Fibroblast of villous mesenchyme (primary cell): ENCODE data around the gene CIB4. TPM values are rescaled to one million over a fixed set of nuclear protein-coding genes. Genes with fewer than 3 reads are reported as not detected.
"Not testable (repeated sequence)": the region's sequence is repeated elsewhere in the genome, so short reads cannot be mapped to it uniquely, and the experiment has no call there.

Source experiments
- DNase-seq: peaks from one replicate; pipeline ENCODE4 v3.0.0-alpha.2; 2010; ENCODE audit warnings: low read depth
- H3K4me3 ChIP-seq: 2 replicates; pipeline ENCODE4 v1.5.1; 2011; ENCODE audit warnings: low read depth, mild to moderate bottlenecking, low read length
- total RNA-seq: library from RNA; depleted of rRNA; stranded (reverse); fragments of >200 nt; gene quantifications from 2 replicates; pipeline ENCODE4 v1.2.3, GENCODE V29; 2012
- TF ChIP-seq, protein P1 (sequence below): IDR thresholded peaks from 2 replicates; pipeline ENCODE4 v1.5.1; 2012; ENCODE audit warnings: low read depth, mild to moderate bottlenecking, low read length; ENCODE audit not compliant: insufficient read depth

The CIB4 gene
- total RNA-seq, 1 donor = not detected

DNA sequence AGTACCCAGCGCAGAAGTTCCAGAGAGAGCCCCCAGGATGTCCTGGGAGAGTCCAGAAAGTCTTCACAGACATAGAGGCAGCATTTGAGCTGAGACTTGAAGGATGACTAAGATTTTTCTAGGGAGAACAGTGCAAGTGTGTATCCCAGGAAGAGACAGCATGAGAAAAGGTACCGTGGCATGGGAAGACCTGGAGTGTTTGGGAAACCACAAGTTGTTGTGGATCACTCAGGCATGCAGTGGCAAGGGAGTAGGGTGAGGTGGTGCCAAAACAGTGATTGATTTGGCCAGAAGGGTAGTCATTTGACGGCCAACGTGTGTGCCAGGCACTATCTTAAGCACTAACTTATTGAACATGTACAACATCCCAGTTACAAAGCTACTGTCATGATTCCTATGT, 26.9 kb upstream of the CIB4 start:
- no peak for DNase-seq
- H3K4me3 ChIP-seq = no peak overlapping the region
- TF ChIP-seq, protein P1, sequence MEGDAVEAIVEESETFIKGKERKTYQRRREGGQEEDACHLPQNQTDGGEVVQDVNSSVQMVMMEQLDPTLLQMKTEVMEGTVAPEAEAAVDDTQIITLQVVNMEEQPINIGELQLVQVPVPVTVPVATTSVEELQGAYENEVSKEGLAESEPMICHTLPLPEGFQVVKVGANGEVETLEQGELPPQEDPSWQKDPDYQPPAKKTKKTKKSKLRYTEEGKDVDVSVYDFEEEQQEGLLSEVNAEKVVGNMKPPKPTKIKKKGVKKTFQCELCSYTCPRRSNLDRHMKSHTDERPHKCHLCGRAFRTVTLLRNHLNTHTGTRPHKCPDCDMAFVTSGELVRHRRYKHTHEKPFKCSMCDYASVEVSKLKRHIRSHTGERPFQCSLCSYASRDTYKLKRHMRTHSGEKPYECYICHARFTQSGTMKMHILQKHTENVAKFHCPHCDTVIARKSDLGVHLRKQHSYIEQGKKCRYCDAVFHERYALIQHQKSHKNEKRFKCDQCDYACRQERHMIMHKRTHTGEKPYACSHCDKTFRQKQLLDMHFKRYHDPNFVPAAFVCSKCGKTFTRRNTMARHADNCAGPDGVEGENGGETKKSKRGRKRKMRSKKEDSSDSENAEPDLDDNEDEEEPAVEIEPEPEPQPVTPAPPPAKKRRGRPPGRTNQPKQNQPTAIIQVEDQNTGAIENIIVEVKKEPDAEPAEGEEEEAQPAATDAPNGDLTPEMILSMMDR = no peak

DNA sequence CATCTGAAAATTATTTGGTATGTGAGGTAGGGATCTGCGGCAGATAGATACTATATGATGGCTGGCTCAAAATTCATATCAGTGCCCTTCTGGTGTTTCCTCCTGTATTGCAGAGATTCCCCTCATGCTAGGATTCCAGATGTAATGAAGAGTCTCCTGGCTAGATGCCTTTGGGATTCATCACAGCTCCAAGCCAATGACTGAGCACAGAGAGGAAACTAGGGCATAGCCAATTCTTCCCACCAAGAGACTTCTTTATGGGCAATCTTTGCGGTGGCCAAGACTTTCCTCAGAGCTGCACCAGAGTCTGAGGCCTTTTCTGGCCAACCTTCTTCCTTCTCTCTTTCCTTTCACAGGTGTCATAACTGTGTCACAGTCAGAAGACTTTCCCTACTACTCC, 25.5 kb upstream of the CIB4 start:
- TF ChIP-seq, protein P1 = no peak
- H3K4me3 ChIP-seq = no peak overlapping the region
- DNase-seq = no peak

GRCh38 chr2:26665296-26665695, 24.1 kb upstream of the CIB4 start:
- H3K4me3 ChIP-seq, DNase-seq: not testable (repeated sequence)

- TF ChIP-seq, protein P1 = no peak
- no peak for DNase-seq
- H3K4me3 ChIP-seq = no peak overlapping the region
Measured at GRCh38 chr2:26660363-26660962, 19.3 kb upstream of the CIB4 start.

GRCh38 chr2:26658691-26659346, 17.7 kb upstream of the CIB4 start:
- TF ChIP-seq, protein P1 = no peak
- no peak for DNase-seq
- H3K4me3 ChIP-seq = no peak overlapping the region

DNA sequence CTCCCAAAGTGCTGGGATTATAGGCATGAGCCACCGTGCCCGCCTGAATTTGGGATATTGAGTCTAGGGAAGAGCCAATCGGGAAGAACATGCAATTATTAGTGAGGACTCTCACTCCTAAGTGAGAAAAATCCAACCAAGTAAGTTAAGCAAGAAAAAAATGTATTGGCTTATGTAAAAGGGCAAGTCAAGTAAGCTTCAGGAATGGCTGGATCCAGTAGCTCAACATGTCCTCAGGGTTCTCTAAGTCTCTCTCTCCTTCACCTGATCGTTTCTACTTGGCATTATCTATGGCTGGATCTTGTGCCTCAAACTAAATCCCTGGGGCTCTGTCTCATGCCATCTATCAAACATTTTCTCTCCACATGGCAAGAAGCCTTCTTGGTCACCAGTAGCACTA, 16.1 kb upstream of the CIB4 start:
- DNase-seq = no peak
- H3K4me3 ChIP-seq = no peak overlapping the region
- TF ChIP-seq, protein P1 = no peak

GRCh38 chr2:26655611-26656195, 14.5 kb upstream of the CIB4 start:
- no peak overlapping the region for H3K4me3 ChIP-seq
- no peak for DNase-seq
- TF ChIP-seq, protein P1 = no peak

DNA sequence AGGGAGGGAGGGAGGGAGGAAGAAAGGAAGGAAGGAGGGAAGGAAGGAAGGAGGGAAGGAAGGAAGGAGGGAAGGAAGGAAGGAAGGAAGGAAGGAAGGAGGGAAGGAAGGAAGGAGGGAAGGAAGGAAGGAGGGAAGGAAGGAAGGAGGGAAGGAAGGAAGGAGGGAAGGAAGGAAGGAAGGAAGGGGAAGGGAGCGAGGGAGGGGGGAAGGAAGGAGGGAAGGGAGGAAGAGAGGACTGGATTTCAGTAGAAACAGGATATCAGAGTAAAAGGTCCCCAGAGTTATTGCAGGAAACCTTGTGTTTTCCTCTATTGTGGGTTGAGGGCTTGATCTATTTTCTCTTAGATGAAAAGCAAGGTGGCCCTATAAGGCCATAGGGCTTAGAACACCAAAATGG, 14.0 kb upstream of the CIB4 start:
- not testable (repeated sequence) for DNase-seq, H3K4me3 ChIP-seq
